Heart left ventricle (tissue), 16 donors: Measurements from ENCODE around the gene ARHGEF28. TPM values are rescaled to one million over a fixed set of nuclear protein-coding genes. Genes with fewer than 3 reads are reported as not detected.

ENCODE experiments used
- ATAC-seq, 4 donors: fragments of 200-7000 bp; cut with Tn5 transposase; one replicate each; pipeline ENCODE4 v1.9.1; 2020 to 2022; ENCODE audit warnings: moderate library complexity in 4 of 4, mild to moderate bottlenecking in 3 of 4, moderate number of reproducible peaks in 1 of 4
- DNase-seq, 5 donors: peaks; one replicate each; pipeline ENCODE4 v3.0.0-alpha.2; 2020
- H3K27ac ChIP-seq, 12 donors: fragments of 200-600 bp; sonication (generic) in 4 of 12; one replicate each; pipeline versions ENCODE4 v1.5.0 to v1.8.0; 2016 to 2022; ENCODE audit warnings: mild to moderate bottlenecking in 2 of 12
- H3K27me3 ChIP-seq, 9 donors: fragments of 200-600 bp; sonication (generic) in 2 of 9; one replicate each; pipeline versions ENCODE4 v1.5.1 to v1.8.0; 2016 to 2022; ENCODE audit warnings: mild to moderate bottlenecking in 3 of 9
- H3K36me3 ChIP-seq, 9 donors: fragments of 200-600 bp; sonication (generic) in 2 of 9; one replicate each; pipeline versions ENCODE4 v1.5.0 to v1.8.0; 2018 to 2022; ENCODE audit warnings: mild to moderate bottlenecking in 2 of 9
- H3K4me1 ChIP-seq, 12 donors: fragments of 200-600 bp; sonication (generic) in 4 of 12; one replicate each; pipeline versions ENCODE4 v1.5.0 to v1.8.0; 2016 to 2022; ENCODE audit warnings: mild to moderate bottlenecking in 3 of 12
- H3K4me3 ChIP-seq, 12 donors: fragments of 200-600 bp; sonication (generic) in 4 of 12; one replicate each; pipeline versions ENCODE4 v1.5.0 to v1.8.0; 2017 to 2022; ENCODE audit warnings: mild to moderate bottlenecking in 9 of 12, moderate library complexity in 4 of 12
- H3K9me3 ChIP-seq, 12 donors: fragments of 200-600 bp; sonication (generic) in 4 of 12; one replicate each; pipeline versions ENCODE4 v1.5.0 to v1.8.0; 2016 to 2022; ENCODE audit warnings: mild to moderate bottlenecking in 1 of 12
- CTCF ChIP-seq, 12 donors: fragments of 200-600 bp; sonication (generic) in 4 of 12; IDR thresholded peaks; one replicate each; pipeline versions ENCODE4 v1.5.0 to v1.8.0; 2018 to 2022; ENCODE audit warnings: antibody characterized with exemption in 12 of 12, mild to moderate bottlenecking in 5 of 12
- POLR2A ChIP-seq, 2 donors: fragments of 450-650 bp; IDR thresholded peaks; one replicate each; pipeline ENCODE4 v1.6.1; 2017; ENCODE audit warnings: antibody characterized with exemption in 2 of 2, mild to moderate bottlenecking in 2 of 2, moderate library complexity in 2 of 2
- WGBS, 4 donors: extraction: QIAGEN DNeasy Blood & Tissue Kit in 2 of 4; methylation state at CpG; one replicate each; pipeline versions ENCODE4 v1.1.5 to v1.1.7; 2013 to 2018; 5-methylcytosine and 5-hydroxymethylcytosine counted together
- intact Hi-C, 10 donors: fragments of 100-400 bp; cut with DNase I; formaldehyde crosslinking; loops; one replicate each; pipeline versions ENCODE4 v1.11.1 to v1.14.2; 2022
- polyA plus RNA-seq, 2 donors: library from polyadenylated mRNA; stranded (reverse); fragments of 200-250 nt; gene quantifications; one replicate each; pipeline ENCODE4 v1.2.3, GENCODE V29; 2013
- total RNA-seq, 9 donors: library from RNA; depleted of rRNA in 2 of 9; stranded (reverse); fragments of >200 nt in 2 of 9; fragmentation: NEBNext Ultra II Directional in 3 of 9; extraction: Animal tissue kit (Norgen Biotek cat#: 25700) in 3 of 9; gene quantifications; one replicate each; pipeline versions ENCODE4 v1.1.0 to v1.2.4, GENCODE V29; 2016 to 2023
- donor health status: ischemic (EF 13 %, LVEDD 7.1; RV severe dilation, severe dysfunction).
- donor health status: healthy with polysubstance abuse.
- donor health status: DM: no; HTN: yes; CAD: no.
- donor health status: DM: no; HTN: no; CAD: no.
- donor health status: ischemic (EF 25% LVEDD 6.9; RV normal size, moderate dysfunction).
- donor health status: ischemic (EF 25% LVEDD 5.7; RV mildly dilated, moderate dysfunction).
- donor health status: healthy.
- donor health status: DM: yes; HTN: yes; CAD: no.
- donor health status: ischemic (EF 35%, LVEDD 5.7; RV mildly dilated, moderate dysfunction).
- donor health status: nonischemic (EF 11% LVEDD 7.7; RV severe dilation, severe dysfunction).
- donor health status: DM: yes; HTN: yes; CAD: no.
- donor health status: PGD.
- donor health status: ischemic (EF 29% LVEDD 5.4; RV normal size, mild dysfunction).
- donor health status: nonischemic (EF 23%, LVEDD 6.1; RV moderate dilation, normal function).

Gene ARHGEF28
- total and polyA plus RNA-seq, 11 donors, result 0.51 to 7.7 (median 1.7) TPM

GRCh38 chr5:73693573-73694061 lies 67.6 kb downstream of the ARHGEF28 start:
- TF ChIP-seq POLR2A (IDR thresholded peaks at IDR 0.05), result no peak
- peak in 8 of 12 donors; percentile 10 to 55 (median 26) for TF ChIP-seq CTCF (IDR thresholded peaks at IDR 0.05)
- ATAC-seq, result no peak
- no peak for DNase-seq
- Histone ChIP-seq H3K9me3 (no peaks in the 10 kb centered on the region), H3K36me3 (no peaks in the 10 kb centered on the region), H3K4me1 (peaks cover 0 to 28% (median 2%) of the 10 kb centered on the region in 12 donors), H3K27ac (peak overlapping the region in 2 of 12 donors; percentile 9 to 42), H3K27me3 (no peaks in the 10 kb centered on the region), H3K4me3 (no peak overlapping the region)
- intact Hi-C loops, result loop anchor here in 2 of 10 donors (5.0 to 10.0 kb wide), 2 partner anchors 81 to 101 kb away; no protein-coding TSS in a partner anchor
- 63 to 80% (median 68%) methylated on average over 4 of the region's 4 CpGs for WGBS, 4 donors

GRCh38 chr5:73694089-73694488 lies 68.1 kb downstream of the ARHGEF28 start:
- ATAC-seq (no peak), DNase-seq (no peak)
- Histone ChIP-seq H3K36me3 (no peaks in the 10 kb centered on the region), H3K4me3 (no peak overlapping the region), H3K27ac (peak overlapping the region in 1 of 12 donors; percentile 42), H3K9me3 (no peaks in the 10 kb centered on the region), H3K4me1 (peaks cover 0 to 28% (median 2%) of the 10 kb centered on the region in 12 donors), H3K27me3 (no peaks in the 10 kb centered on the region)
- intact Hi-C loops, result loop anchor here in 2 of 10 donors (5.0 to 10.0 kb wide), 2 partner anchors 81 to 102 kb away; no protein-coding TSS in a partner anchor
- 49 to 59% (median 58%) methylated on average over 2 of the region's 2 CpGs for WGBS, 4 donors
- no peak for TF ChIP-seq POLR2A (IDR thresholded peaks at IDR 0.05)
- no peak for TF ChIP-seq CTCF (IDR thresholded peaks at IDR 0.05)

- no peak for ATAC-seq
- Histone ChIP-seq H3K27me3 (peaks cover 0 to 4% (median 0%) of the 10 kb centered on the region in 9 donors), H3K9me3 (no peaks in the 10 kb centered on the region), H3K4me1 (peaks cover 0 to 28% (median 2%) of the 10 kb centered on the region in 12 donors), H3K4me3 (no peak overlapping the region), H3K36me3 (no peaks in the 10 kb centered on the region), H3K27ac (no peak overlapping the region)
- DNase-seq, result no peak
- 83 to 91% (median 87%) methylated on average over 3 of the region's 3 CpGs for WGBS, 4 donors
- no peak for TF ChIP-seq POLR2A (IDR thresholded peaks at IDR 0.05)
- no peak for TF ChIP-seq CTCF (IDR thresholded peaks at IDR 0.05)
- intact Hi-C loops, result loop anchor here in 1 of 10 donors (10.0 kb wide), 1 partner anchor 77 kb away; no protein-coding TSS in a partner anchor
Observed at GRCh38 chr5:73698011-73698410, 72.0 kb downstream of the ARHGEF28 start.

- Histone ChIP-seq H3K36me3 (no peaks in the 10 kb centered on the region), H3K4me3 (no peak overlapping the region), H3K4me1 (peaks cover 0 to 9% (median 0%) of the 10 kb centered on the region in 12 donors), H3K27ac (no peak overlapping the region), H3K27me3 (peaks cover 0 to 4% (median 0%) of the 10 kb centered on the region in 9 donors), H3K9me3 (no peaks in the 10 kb centered on the region)
- 80 to 84% (median 82%) methylated on average over 3 of the region's 3 CpGs for WGBS, 4 donors
- DNase-seq (no peak), ATAC-seq (no peak)
- TF ChIP-seq CTCF (IDR thresholded peaks at IDR 0.05) (no peak), POLR2A (IDR thresholded peaks at IDR 0.05) (no peak)
- intact Hi-C loops, result no loop called here
Observed at GRCh38 chr5:73701566-73701965, 75.6 kb downstream of the ARHGEF28 start.
